HepG2 (cell line): ENCODE data around the gene TSSK1B.

ENCODE experiments used
- GFI1 ChIP-seq: sonication (generic); formaldehyde crosslinking; IDR thresholded peaks from 2 replicates; pipeline ENCODE4 v1.5.0; 2020; ENCODE audit warnings: missing genetic modification reagents, mild to moderate bottlenecking, borderline replicate concordance
- HMG20A ChIP-seq: IDR thresholded peaks from 2 replicates; pipeline ENCODE4 v1.6.1; 2016; ENCODE audit warnings: borderline replicate concordance
- JUN ChIP-seq: sonication (generic); formaldehyde crosslinking; IDR thresholded peaks from 2 replicates; pipeline ENCODE4 v1.4.0; 2020; ENCODE audit warnings: mild to moderate bottlenecking, missing genetic modification reagents
- KLF16 ChIP-seq, 2 experiments: sonication (generic) in 1 of 2; formaldehyde crosslinking in 1 of 2; IDR thresholded peaks; 2 replicates each; pipeline versions ENCODE4 v1.6.1 to v1.8.0; 2016 to 2023; ENCODE audit warnings: missing genetic modification reagents in 2 of 2, missing compliant biosample characterization in 1 of 2
- MYC ChIP-seq: sonication (generic); formaldehyde crosslinking; IDR thresholded peaks from 2 replicates; pipeline ENCODE4 v1.9.0; 2021; ENCODE audit warnings: missing genetic modification reagents, borderline replicate concordance
- SMC3 ChIP-seq: IDR thresholded peaks from 2 replicates; pipeline ENCODE4 v1.6.1; 2011; ENCODE audit warnings: low read length, improper control_type of control experiment
- ZNF292 ChIP-seq: sonication (generic); formaldehyde crosslinking; IDR thresholded peaks from 2 replicates; pipeline ENCODE4 v1.8.1; 2022; ENCODE audit warnings: mild to moderate bottlenecking, low read depth, missing genetic modification reagents, borderline replicate concordance
- ZSCAN29 ChIP-seq: sonication (generic); formaldehyde crosslinking; conservative IDR thresholded peaks from 2 replicates; pipeline ENCODE4 v1.4.0; 2020; ENCODE audit warnings: mild to moderate bottlenecking, missing genetic modification reagents

- no peak for TF ChIP-seq MYC (CRISPR knock-in tag)
- no peak for TF ChIP-seq ZSCAN29 (CRISPR knock-in tag)
- TF ChIP-seq GFI1 (CRISPR knock-in tag), result no peak
- no peak for TF ChIP-seq SMC3
- no peak for TF ChIP-seq ZNF292
- TF ChIP-seq KLF16 (CRISPR knock-in tag; IDR thresholded peaks at IDR 0.05), result no peak
- TF ChIP-seq JUN (CRISPR knock-in tag), result no peak
- no peak for TF ChIP-seq HMG20A (CRISPR knock-in tag)
Observed at GRCh38 chr5:113390224-113390623, 44.6 kb downstream of the TSSK1B start.
